Measurements from ENCODE around the gene SAP30.
A peak's percentile ranks its signal among the peaks of the same experiment; 100 is the strongest.

The SAP30 gene

DNA sequence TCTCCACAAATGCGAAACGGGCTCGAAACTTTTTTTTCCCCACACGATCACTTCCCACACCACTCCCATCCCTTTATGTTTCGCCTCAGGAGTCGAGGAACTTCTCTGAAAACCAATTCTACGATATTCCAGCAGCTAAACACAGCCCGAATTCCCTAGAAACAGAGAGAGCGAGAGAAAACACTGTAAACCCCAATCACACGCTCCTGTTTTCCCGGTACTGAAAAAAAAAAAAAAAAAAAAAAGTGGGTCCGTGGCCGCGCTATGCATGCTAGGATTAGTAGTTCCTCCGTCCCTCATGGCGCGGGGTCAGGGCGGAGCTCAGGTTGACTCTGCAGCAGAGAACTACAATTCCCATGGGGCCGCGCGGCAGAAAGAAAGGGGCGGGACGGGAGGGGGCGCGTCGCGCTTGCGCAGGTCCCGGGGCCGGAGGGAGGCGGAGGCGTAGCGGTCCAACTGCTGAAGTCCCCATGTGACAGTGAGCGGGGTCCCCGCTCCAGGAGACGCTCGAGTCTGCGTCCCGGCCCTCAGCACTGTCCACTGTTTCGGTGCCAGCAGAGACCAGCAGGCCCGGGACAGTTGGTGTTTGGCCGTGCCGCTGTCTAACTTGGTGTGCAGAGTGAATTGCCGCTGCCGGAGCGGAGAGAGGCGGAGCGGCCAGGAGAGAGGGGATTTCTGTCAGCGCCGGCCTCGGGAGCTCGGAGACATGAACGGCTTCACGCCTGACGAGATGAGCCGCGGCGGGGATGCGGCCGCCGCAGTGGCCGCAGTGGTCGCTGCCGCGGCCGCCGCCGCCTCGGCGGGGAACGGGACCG, at the start of gene SAP30:
TSS of gene SAP30 (plus strand) at position 478 of the 815 bp plus-strand sequence. CDS start at position 707, 229 bp downstream.
- DNase-seq: peak; percentile 97

DNA sequence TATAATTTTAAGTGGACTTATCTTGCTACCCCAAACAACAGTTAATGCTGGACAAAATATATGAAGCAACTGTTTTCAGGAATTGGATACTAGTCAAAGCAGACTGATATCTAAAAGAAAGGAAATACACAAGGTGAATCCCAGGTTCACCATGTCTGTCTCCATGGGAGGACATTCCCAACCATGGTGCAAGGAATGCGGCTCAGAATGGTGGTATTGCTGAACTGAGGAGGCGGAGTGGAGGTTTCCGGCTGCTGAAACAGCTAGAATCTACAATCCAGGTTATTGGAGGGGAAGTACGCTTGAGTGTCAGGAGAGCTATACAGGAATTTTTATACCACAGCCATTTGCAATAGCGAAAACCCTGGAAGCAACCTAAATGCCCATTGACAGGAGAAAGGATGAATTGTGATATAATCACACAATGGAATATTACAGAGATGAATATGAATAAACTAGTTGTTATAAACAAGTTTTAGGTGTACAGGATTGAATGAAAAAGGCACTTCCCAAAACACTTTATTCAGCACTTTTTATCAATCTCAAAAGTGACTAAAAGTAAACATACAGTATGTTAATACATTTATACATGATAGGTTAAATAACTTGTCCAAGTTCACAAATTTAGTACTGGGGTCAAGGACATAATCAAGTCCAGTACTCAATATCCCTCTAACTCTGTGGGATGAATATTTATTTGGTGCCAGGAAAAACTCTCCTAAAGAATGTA, 45.6 kb upstream of the SAP30 start:
- no peak for DNase-seq

DNA sequence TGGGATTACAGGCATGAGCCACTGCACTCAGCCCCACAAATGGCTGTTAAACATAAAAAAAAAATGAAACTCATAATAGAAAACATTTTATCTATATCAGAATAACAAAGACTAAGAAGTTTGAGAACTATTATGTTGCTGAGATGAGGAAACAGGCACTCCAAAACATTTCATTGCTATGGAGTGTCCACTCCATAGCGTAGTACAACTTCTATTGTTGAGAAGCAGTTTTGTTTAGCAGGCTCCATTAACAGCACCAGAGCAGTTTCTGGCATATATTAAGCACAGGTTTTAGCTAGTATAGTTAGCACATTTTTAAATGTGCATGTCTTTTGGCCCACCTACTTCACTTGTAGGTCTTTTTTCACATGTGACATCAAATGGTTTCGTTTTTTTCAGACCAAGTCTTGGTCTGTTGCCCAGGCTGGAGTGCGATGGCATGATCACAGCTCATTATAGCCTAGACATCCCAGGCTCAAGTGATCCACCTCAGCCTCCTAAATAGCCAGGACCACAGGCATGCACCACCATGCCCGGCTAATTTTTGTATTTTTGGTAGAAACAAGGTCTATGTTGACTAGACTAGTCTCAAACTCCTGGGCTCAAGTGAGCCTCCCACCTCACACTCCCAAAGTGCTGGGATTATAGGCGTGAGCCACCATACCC, 42.4 kb upstream of the SAP30 start:
- DNase-seq: no peak

- DNase-seq: no peak
These were observed 40.2 kb upstream of the SAP30 start for GRCh38 chr4:173330590-173330989.

DNA sequence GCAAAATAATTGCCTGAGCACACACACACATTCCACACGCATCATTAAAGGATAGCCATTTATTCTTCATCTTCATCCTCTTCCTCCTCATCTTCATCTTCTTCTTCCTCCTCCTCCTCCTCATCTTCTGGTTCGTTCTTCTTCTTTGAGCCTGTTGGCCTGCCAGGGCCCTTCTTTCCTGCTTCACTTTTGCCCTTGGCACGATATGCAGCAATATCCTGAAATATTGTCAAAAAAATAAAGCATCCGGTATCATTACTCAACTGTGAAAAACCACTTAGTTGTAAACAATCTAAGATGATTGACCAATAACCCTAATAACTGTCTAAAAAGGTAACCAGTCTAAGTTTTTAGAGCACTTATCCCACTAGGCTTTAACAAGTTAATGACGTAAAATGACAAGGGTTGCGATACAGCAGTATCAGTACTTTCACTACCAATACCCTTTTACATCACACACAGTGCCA, 38.7 kb upstream of the SAP30 start:
- peak; percentile 28 for DNase-seq

DNA sequence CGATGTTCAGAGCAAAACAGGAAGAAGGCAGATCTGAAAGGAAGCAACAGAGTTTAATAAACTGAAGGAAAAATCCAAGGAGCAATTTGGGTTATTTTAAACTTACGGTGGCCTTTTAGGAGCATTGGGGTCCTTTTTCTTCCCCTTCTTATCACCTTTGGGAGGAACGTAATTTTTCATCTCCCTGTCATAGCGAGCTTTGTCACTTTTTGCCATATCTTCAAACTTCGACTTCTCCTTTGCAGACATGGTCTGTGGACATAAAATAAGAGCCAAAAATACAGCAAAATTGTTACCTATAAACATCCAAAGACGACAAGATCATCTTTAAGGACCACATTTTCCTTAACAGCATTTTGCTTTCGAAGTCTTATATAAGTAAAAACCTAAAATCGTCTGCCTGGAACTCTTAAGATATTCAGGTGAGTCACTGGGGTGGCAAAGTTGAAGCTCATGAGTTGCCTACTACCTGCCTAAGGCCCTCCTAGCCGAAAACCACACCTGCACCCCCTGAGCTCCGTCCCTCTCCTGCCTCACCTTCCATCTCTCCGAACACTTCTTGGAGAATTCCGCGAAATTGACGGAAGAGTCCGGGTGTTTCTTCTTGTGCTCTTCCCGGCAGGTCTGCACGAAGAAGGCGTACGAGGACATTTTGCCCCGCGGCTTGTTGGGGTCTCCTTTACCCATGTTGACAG, 37.6 kb upstream of the SAP30 start:
- peak; percentile 23 for DNase-seq

- peak; percentile 51 for DNase-seq
These were observed 37.1 kb upstream of the SAP30 start for GRCh38 chr4:173333658-173334084.

DNA sequence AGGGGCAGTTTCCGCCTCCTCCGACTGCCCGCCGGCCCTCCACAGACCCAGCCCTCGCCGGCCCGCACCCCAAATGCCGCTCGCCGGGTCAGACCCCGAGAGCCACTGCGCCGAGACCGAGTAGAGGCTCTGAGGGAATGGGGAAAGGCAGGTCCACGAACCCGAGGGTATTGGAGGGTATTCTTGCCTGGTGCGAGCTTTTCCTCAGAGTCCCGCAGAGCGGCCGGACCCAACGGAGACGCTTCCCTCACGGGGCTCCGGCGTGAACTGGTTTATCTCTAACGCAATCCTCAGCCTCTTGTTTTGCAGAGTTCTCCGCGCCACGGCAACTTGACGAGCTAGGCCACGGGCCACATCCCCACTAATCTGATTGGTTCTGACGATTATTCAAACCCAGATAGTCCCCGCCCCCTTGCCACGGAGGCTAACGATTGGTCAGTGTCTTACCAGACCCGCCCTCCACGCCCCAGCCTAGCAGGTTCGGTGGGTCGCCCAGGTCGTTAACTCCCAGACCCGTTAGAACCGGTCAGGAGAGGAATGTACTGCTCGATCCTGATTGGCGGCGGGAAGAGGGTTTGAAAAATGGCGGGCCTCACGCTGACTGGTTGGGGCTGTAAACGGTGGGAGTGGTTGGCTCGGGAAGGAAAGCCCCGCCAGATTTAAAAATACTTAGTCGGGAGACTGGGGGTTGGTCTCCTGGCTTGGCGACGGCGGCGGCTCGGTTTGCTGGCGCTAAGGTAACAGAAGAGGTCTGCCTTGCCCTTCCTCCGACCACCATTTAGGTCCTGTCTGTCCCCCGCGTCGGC, 36.5 kb upstream of the SAP30 start, which contains the start of gene HMGB2:
TSS of gene HMGB2 (minus strand) at position 274 of the 806 bp plus-strand sequence. CDS start 709 bp downstream, outside the sequence.
- DNase-seq: peak; percentile 100

GRCh38 chr4:173334891-173335752, 35.6 kb upstream of the SAP30 start:
- peak; percentile 45 for DNase-seq

- DNase-seq: no peak
These were observed 33.3 kb upstream of the SAP30 start for GRCh38 chr4:173337463-173337862.

GRCh38 chr4:173343832-173344397, 26.8 kb upstream of the SAP30 start:
- DNase-seq: no peak

DNA sequence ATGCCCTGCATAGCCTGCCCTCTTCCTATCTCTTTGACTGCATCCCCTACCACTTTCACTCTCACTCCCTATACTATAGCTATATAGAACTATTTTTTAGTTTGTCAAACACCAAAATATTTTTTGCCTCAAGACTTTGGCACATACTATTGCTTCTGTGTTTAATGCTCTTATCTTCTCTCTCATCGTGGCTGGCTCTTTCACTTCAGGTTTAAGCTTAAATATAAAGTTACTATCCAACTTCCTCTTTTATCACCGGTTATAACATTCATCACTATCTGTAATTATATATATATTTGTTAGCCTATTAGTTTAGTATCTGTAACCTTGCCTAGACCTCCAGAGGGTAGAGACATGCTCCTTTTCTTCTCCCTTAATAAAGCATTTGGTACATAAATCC, 25.1 kb upstream of the SAP30 start:
- DNase-seq: no peak

DNA sequence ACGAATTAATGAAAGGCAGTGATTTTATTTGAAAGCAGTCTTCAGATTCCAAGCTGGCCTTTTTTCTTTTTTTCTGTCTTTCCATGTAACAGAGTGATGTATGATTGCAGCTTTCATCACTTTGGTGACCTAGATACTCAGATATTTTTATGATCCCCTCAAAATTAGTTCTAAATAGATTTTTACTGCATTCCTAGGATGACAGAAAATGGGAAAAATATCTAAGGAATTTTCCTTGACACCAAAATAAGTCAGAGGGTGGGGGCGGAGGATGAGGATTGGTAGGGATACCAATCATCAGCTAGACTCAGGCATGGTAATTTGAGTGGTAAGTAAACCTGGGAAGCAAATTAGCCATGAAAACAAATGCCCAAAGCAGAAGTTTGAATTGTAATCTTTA, 24.7 kb upstream of the SAP30 start:
- DNase-seq: no peak

- no peak for DNase-seq
These were observed 23.3 kb upstream of the SAP30 start for GRCh38 chr4:173347467-173347866.

GRCh38 chr4:173357939-173358338, 12.8 kb upstream of the SAP30 start:
- DNase-seq: no peak

DNA sequence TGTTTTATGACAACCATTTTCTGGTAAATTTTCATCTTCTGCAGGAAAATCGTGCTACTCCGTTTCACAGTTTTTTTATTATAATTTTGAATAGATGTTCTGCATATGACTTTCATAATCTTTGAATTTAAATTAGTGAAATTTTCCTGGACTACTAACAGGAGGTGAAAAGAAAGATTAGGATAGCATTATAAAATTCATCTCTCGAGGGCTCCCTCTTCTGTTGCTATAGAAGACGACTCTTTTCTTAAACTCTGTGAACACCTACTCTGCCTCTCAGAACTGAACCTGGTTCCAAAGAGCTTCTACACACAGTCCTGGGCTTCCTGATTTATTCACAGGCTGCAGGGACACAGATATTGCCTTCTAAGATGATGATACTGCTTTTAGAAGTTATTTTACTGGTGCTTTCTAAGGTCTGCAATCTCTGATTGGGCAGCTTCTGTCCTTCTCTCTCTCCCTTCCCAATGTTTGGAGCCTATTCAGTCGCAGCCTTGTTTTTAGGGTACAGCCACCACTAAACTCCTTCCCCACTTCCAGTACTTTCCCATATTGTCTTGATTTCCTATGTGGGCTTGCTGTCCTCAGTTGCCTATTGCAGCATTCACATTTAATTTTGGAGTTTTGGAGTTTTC, 10.1 kb upstream of the SAP30 start:
- no peak for DNase-seq

DNA sequence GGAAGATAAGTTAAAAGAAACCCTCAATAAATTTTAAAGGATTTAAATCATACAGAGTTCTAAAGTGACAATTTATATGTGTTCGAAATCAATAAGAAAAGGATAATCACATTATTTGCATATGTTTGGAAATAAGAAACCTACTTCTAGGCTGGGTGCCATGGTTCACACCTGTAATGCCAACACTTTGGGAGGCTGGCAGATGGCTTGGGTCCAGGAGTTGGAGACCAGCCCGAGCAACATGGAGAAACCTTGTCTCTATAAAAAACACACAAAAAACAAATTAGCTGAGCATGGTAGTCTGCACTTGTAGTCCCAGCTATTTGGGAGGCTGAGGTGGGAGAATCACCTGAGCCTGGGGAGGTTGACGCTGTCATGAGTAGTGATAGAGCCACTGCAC, 8.1 kb upstream of the SAP30 start:
- DNase-seq: no peak

DNA sequence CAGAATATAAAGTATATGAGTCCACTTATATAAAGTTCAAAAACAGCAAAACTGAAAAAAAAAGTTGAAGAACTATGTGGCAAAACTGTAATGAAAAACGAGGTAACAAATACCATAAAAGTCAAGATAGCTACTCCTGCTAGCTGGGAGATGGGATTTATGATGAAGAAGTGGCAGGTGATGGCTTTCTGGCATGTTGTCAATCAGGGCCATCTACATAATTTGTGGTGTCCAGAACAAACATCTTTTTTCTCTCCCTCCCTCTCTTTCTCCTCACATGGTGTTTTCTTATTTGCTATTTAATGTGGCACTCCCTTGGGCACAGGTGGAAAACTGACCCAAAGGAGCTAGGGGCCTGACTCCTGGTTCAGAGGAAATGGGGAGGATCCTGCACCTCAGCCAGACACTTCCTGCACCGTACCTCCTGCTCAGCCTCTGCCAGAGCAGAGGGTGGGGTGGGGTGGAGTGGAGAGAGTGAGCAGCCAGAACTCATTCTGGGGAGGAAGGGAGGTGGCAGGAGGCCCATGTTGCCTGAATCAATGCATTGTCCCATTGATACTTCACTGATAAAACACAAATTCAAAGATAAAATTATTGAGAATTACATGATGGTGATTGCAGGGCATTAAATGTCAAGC, 5.3 kb upstream of the SAP30 start:
- DNase-seq: peak; percentile 13

GRCh38 chr4:173367285-173367684, 3.5 kb upstream of the SAP30 start:
- no peak for DNase-seq

Data from CD4-positive, alpha-beta T cell treated with Interleukin-17A for 1 hour (primary cell).